Measurements from ENCODE around the gene SULF2.

Gene SULF2

GRCh38 chr20:47783828-47784598 lies 1.3 kb downstream of the SULF2 start:
- DNase-seq = peak; percentile 54

- no peak for DNase-seq
Measured at GRCh38 chr20:47782920-47783552, 2.2 kb downstream of the SULF2 start.

GRCh38 chr20:47782076-47782475 lies 3.2 kb downstream of the SULF2 start:
- DNase-seq = no peak

GRCh38 chr20:47781632-47782031 lies 3.6 kb downstream of the SULF2 start:
- DNase-seq = peak; percentile 65

GRCh38 chr20:47780720-47781389 lies 4.4 kb downstream of the SULF2 start:
- DNase-seq = no peak

- no peak for DNase-seq
Measured at GRCh38 chr20:47778398-47779354, 6.6 kb downstream of the SULF2 start.

GRCh38 chr20:47777220-47777619 lies 8.1 kb downstream of the SULF2 start:
- DNase-seq = no peak

- DNase-seq = no peak
Measured at GRCh38 chr20:47776639-47777038, 8.6 kb downstream of the SULF2 start.

- DNase-seq = no peak
Measured at GRCh38 chr20:47775841-47776240, 9.4 kb downstream of the SULF2 start.

GRCh38 chr20:47775039-47775438 lies 10.2 kb downstream of the SULF2 start:
- DNase-seq = no peak

- no peak for DNase-seq
Measured at GRCh38 chr20:47774131-47774777, 11.0 kb downstream of the SULF2 start.

- DNase-seq = no peak
Measured at GRCh38 chr20:47773371-47773786, 11.9 kb downstream of the SULF2 start.

GRCh38 chr20:47770935-47771334 lies 14.3 kb downstream of the SULF2 start:
- DNase-seq = no peak

GRCh38 chr20:47768016-47768824 lies 17.1 kb downstream of the SULF2 start:
- DNase-seq = no peak

GRCh38 chr20:47765691-47766594 lies 19.3 kb downstream of the SULF2 start:
- no peak for DNase-seq

- DNase-seq = no peak
Measured at GRCh38 chr20:47765271-47765670, 20.0 kb downstream of the SULF2 start.

- DNase-seq = no peak
Measured at GRCh38 chr20:47764154-47764733, 21.0 kb downstream of the SULF2 start.

GRCh38 chr20:47762699-47763268 lies 22.5 kb downstream of the SULF2 start:
- DNase-seq = no peak

GRCh38 chr20:47761482-47762047 lies 23.7 kb downstream of the SULF2 start:
- no peak for DNase-seq

Data from NCI-H1694 (cell line).